HUES64 (cell line): ENCODE measurements around the gene PUSL1.

ENCODE experiments used
- H3K27ac ChIP-seq: 2 replicates; pipeline ENCODE4 v1.7.0; 2013; ENCODE audit warnings: low read depth, low read length, inconsistent platforms
- H3K27me3 ChIP-seq: 2 replicates; pipeline ENCODE4 v1.6.1; 2013; ENCODE audit warnings: mild to moderate bottlenecking, low read length; ENCODE audit not compliant: insufficient read depth
- H3K36me3 ChIP-seq: 2 replicates; pipeline ENCODE4 v1.6.1; 2013; ENCODE audit warnings: mild to moderate bottlenecking, low read length; ENCODE audit not compliant: insufficient read depth
- H3K4me1 ChIP-seq: 2 replicates; pipeline ENCODE4 v1.6.1; 2013; ENCODE audit warnings: mild to moderate bottlenecking, low read length, moderate library complexity; ENCODE audit not compliant: insufficient read depth
- H3K4me3 ChIP-seq: 2 replicates; pipeline ENCODE4 v1.5.1; 2013; ENCODE audit warnings: mild to moderate bottlenecking, low read length, moderate library complexity
- H3K9ac ChIP-seq: 2 replicates; pipeline ENCODE4 v1.6.1; 2013; ENCODE audit warnings: mild to moderate bottlenecking, low read depth, low read length
- H3K9me3 ChIP-seq: 2 replicates; pipeline ENCODE4 v1.6.1; 2013; ENCODE audit warnings: low read depth, low read length; ENCODE audit not compliant: insufficient read depth
- WGBS: fragments of 150-250, 120-280 bp; methylation state at CpG from one replicate; pipeline ENCODE4 v1.1.7; 2013; ENCODE audit warnings: missing lambda C conversion rate; 5-methylcytosine and 5-hydroxymethylcytosine counted together

PUSL1 gene

GRCh38 chr1:1336931-1337792, 28.8 kb downstream of the PUSL1 start:
- Histone ChIP-seq H3K27ac (no peak overlapping the region), H3K9me3 (no peaks in the 10 kb centered on the region), H3K4me1 (no peaks in the 10 kb centered on the region), H3K36me3 (peaks cover 31% of the 10 kb centered on the region), H3K9ac (no peak overlapping the region), H3K27me3 (no peaks in the 10 kb centered on the region), H3K4me3 (no peak overlapping the region)
- WGBS, result 95% methylated on average over 32 of the region's 32 CpGs

DNA sequence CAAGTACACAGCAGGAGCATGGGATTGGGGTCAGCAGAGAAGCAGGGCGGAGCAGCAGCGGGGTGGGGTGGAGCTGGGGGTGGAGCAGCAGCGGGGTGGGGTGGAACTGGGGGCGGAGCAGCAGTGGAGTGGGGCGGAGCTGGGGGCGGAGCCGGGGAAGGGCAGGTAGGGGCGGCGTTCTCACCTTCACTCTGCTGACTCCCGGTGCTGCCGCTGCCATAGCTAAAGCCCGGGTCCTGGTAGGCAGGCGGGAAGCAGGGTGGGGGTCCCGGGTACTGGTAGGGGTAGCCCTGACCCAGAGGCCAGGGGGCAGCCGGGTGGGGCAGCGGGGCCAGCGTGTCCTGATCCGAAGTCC, 29.4 kb downstream of the PUSL1 start:
- H3K27ac ChIP-seq, result no peak overlapping the region

GRCh38 chr1:1338278-1338677, 29.9 kb downstream of the PUSL1 start:
- no peak overlapping the region for H3K9ac ChIP-seq
- H3K27ac ChIP-seq, result no peak overlapping the region
- no peaks in the 10 kb centered on the region for H3K4me1 ChIP-seq
- no peaks in the 10 kb centered on the region for H3K9me3 ChIP-seq
- no peaks in the 10 kb centered on the region for H3K27me3 ChIP-seq
- 94% methylated on average over 36 of the region's 36 CpGs for WGBS
- H3K36me3 ChIP-seq, result peaks cover 31% of the 10 kb centered on the region
- no peak overlapping the region for H3K4me3 ChIP-seq

More for the DNA sequence above, 29.4 kb downstream of the PUSL1 start:
- H3K36me3 ChIP-seq, result peaks cover 31% of the 10 kb centered on the region
- H3K4me1 ChIP-seq, result no peaks in the 10 kb centered on the region
- H3K4me3 ChIP-seq, result no peak overlapping the region
- no peaks in the 10 kb centered on the region for H3K9me3 ChIP-seq
- H3K27me3 ChIP-seq, result no peaks in the 10 kb centered on the region
- WGBS, result 73% methylated on average over 18 of the region's 18 CpGs
- no peak overlapping the region for H3K9ac ChIP-seq

GRCh38 chr1:1340185-1340584, 31.8 kb downstream of the PUSL1 start:
- Histone ChIP-seq H3K4me3 (no peak overlapping the region), H3K36me3 (peaks cover 31% of the 10 kb centered on the region), H3K4me1 (no peaks in the 10 kb centered on the region), H3K9me3 (no peaks in the 10 kb centered on the region), H3K27ac (no peak overlapping the region), H3K9ac (no peak overlapping the region), H3K27me3 (no peaks in the 10 kb centered on the region)
- 94% methylated on average over 23 of the region's 23 CpGs for WGBS

DNA sequence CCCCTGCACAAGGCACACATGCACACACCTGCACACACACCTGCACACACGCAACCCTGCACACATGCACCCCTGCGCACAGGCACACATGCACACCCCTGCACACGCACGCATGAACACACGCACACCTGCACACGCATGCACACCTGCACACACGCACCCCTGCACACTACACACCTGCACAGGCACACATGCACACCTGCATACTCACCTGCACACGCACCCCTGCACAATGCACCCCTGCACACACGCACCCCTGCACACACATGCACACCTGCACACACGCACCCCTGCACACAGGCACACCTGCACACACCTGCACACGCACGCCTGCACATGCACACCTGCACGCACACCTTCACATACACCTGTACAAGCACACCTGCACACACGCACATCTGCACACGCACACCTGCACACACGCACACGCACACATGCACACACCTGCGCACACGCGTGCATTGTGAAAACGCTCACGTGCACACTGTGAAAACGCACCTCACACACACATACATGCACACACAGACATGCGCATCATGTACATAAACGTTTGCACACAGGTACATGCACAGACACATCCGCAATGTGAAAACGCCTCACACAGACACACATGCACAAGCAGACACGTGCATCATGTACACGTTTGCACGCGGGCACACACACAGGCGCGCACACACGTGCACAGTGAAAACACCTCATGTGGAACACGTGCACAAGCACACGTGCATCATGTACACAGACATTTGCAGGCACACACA, 32.6 kb downstream of the PUSL1 start:
- Histone ChIP-seq H3K4me1 (no peaks in the 10 kb centered on the region), H3K9ac (no peak overlapping the region), H3K27me3 (no peaks in the 10 kb centered on the region), H3K36me3 (peaks cover 31% of the 10 kb centered on the region), H3K4me3 (no peak overlapping the region), H3K27ac (no peak overlapping the region), H3K9me3 (no peaks in the 10 kb centered on the region)
- 94% methylated on average over 36 of the region's 36 CpGs for WGBS

DNA sequence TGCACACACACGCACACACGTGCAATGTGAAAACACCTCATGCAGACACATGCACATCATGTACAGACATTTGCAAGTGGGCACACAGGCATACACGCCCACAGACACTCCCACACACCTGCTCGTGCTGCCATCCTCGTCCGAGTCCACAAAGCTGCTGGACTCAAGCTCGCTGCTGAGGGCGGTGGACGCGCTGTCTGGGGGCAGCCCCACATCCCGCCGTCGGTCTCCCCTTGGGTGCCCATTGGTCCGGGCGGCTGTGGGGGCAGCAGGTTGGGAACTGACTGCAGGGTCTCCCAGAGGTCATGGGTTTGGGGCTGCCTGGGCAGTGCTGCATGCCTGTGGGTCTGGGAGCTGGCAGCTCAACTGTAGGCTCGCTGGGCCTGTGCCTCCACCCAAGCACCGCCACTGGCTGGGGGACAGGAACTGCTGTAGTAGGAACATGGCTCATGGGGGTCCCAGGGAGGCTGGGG, 33.2 kb downstream of the PUSL1 start:
- H3K36me3 ChIP-seq, result peaks cover 31% of the 10 kb centered on the region
- WGBS, result 96% methylated on average over 17 of the region's 17 CpGs

GRCh38 chr1:1342061-1342562, 33.7 kb downstream of the PUSL1 start:
- H3K4me1 ChIP-seq, result no peaks in the 10 kb centered on the region
- no peak overlapping the region for H3K9ac ChIP-seq
- no peaks in the 10 kb centered on the region for H3K27me3 ChIP-seq
- H3K36me3 ChIP-seq, result peaks cover 31% of the 10 kb centered on the region
- H3K27ac ChIP-seq, result no peak overlapping the region
- H3K4me3 ChIP-seq, result no peak overlapping the region
- WGBS, result 96% methylated on average over 28 of the region's 28 CpGs
- no peaks in the 10 kb centered on the region for H3K9me3 ChIP-seq

More for the DNA sequence above, 33.2 kb downstream of the PUSL1 start:
- Histone ChIP-seq H3K27me3 (no peaks in the 10 kb centered on the region), H3K9ac (no peak overlapping the region), H3K4me1 (no peaks in the 10 kb centered on the region), H3K9me3 (no peaks in the 10 kb centered on the region), H3K27ac (no peak overlapping the region), H3K4me3 (no peak overlapping the region)

DNA sequence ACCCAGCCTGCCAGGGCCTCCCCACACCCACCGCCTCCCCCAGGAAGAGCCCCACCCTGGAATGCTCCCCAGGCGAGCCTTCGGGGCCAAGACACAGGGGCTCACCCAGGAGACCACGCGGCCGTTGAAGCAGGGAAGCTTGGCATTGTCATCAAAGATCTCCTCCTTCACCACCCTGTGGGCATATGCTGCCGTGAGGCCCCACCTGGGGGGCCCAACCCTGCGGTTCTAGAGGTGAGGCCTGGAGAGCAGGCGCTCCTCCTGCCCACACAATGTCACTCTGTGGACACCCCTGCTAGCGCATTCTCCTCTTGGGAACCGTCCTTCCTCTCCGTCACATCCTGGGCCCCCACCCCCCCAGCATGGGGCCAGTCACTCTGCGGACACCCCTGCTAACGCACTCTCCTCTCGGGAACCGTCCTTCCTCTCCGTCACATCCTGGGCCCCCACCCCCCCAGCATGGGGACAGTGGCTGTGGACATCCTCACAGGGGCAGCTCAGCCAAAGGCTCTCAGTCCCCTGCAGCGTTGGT, 34.3 kb downstream of the PUSL1 start:
- WGBS, result 92% methylated on average over 18 of the region's 18 CpGs
- H3K4me3 ChIP-seq, result no peak overlapping the region
- H3K9me3 ChIP-seq, result no peaks in the 10 kb centered on the region
- no peaks in the 10 kb centered on the region for H3K27me3 ChIP-seq
- H3K4me1 ChIP-seq, result no peaks in the 10 kb centered on the region
- no peak overlapping the region for H3K27ac ChIP-seq
- no peak overlapping the region for H3K9ac ChIP-seq
- peaks cover 28% of the 10 kb centered on the region for H3K36me3 ChIP-seq

DNA sequence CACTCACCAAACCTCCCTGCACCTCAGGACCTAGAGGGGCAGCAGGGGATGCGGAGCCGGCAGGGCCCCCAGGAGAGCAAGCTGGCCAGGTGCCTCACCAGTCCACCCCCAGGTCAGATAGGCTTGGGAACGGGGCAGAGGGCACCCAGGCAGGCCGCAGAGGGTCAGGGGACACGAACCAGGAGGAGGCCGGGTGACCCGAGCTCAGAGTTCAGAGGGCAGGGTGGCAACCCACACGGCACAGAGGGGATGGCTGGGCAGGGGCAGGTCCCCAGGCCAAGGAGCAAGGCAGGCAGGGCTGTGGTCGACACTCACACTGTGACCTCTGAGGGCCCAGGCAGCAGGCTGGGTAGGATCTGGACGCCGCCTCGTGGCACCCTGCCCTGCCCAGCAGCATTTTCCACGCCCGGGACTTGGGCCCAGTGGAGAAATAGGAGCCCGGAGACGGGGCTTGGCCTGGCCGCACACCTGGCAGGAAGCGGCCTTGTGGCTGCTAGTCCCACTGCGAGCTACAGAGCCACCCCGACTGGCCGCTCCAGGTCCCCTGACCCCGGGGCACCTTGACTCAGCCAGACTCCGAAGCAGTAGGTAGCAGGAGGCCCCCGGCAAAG, 35.5 kb downstream of the PUSL1 start:
- Histone ChIP-seq H3K36me3 (peaks cover 20% of the 10 kb centered on the region), H3K4me3 (no peak overlapping the region), H3K27me3 (no peaks in the 10 kb centered on the region), H3K27ac (no peak overlapping the region), H3K9ac (no peak overlapping the region), H3K9me3 (no peaks in the 10 kb centered on the region), H3K4me1 (peaks cover 3% of the 10 kb centered on the region; the same call in 1 of the 2 replicates)
- 95% methylated on average over 24 of the region's 24 CpGs for WGBS

DNA sequence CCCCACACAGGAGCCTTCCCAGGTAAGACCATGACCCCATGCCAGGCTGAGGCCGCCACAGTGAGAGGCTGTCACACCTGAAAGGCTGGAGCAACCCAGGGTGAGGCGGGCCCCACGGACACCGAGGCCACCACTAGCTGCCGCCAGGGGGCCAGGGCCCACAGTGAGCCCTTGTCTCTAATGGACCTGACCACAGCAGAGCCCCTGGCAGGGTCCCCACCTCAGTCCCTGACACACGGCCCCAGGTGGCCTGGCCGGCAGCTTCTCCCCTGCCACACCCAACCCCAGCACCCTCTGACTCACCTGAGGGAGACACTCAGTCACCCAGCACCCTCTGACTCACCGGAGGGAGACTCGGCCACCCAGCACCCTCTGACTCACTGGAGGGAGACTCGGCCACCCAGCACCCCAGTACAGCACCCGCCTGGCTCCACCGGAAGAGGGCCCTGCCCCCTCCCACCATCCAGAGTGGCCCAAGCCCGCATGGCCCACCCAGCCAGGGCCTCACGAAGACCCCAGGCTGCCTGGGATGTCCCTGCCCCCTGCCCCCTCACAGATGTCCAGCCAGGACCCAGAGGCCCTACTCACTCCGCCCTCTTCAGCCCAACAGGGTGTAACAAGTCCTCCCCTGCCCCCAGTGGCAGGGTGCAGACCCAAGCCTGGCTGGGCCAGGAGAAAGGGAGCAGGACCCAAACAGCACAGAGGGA, 36.4 kb downstream of the PUSL1 start:
- Histone ChIP-seq H3K4me3 (no peak overlapping the region), H3K9ac (no peak overlapping the region), H3K27ac (no peak overlapping the region)

More for the DNA sequence above, 36.4 kb downstream of the PUSL1 start:
- no peaks in the 10 kb centered on the region for H3K9me3 ChIP-seq
- no peaks in the 10 kb centered on the region for H3K27me3 ChIP-seq
- H3K36me3 ChIP-seq, result peaks cover 15% of the 10 kb centered on the region
- WGBS, result 89% methylated on average over 15 of the region's 15 CpGs
- peaks cover 3% of the 10 kb centered on the region; the same call in 1 of the 2 replicates for H3K4me1 ChIP-seq
